Activated CD8-positive, alpha-beta memory T cell treated with anti-CD3 and anti-CD28 coated beads, Interleukin-2, amount 50 U/mL, for 1 hour (primary cell): ENCODE data around the gene TTYH1.

ENCODE experiments used
- DNase-seq: peaks from one replicate; pipeline ENCODE4 v3.0.0-alpha.2; 2020; ENCODE audit errors: extremely low read depth

TTYH1 gene

GRCh38 chr19:54392105-54392504 is 23.2 kb upstream of the TTYH1 start:
- DNase-seq = no peak

- no peak for DNase-seq
These were observed 21.9 kb upstream of the TTYH1 start for GRCh38 chr19:54393381-54393780.

GRCh38 chr19:54395685-54396084 is 19.6 kb upstream of the TTYH1 start:
- no peak for DNase-seq

- no peak for DNase-seq
These were observed 16.1 kb upstream of the TTYH1 start for GRCh38 chr19:54399189-54399588.

GRCh38 chr19:54400913-54401312 is 14.4 kb upstream of the TTYH1 start:
- DNase-seq = no peak

GRCh38 chr19:54403054-54403453 is 12.2 kb upstream of the TTYH1 start:
- no peak for DNase-seq

GRCh38 chr19:54405628-54406027 is 9.6 kb upstream of the TTYH1 start:
- no peak for DNase-seq

- no peak for DNase-seq
These were observed 7.5 kb upstream of the TTYH1 start for GRCh38 chr19:54407780-54408179.

- DNase-seq = no peak
These were observed 6.7 kb upstream of the TTYH1 start for GRCh38 chr19:54408456-54409026.

- no peak for DNase-seq
These were observed 4.2 kb upstream of the TTYH1 start for GRCh38 chr19:54411033-54411432.

- DNase-seq = no peak
These were observed 2.4 kb upstream of the TTYH1 start for GRCh38 chr19:54412877-54413276.

GRCh38 chr19:54414156-54414555 is 1.1 kb upstream of the TTYH1 start:
- DNase-seq = no peak

GRCh38 chr19:54415901-54416673 is 823 bp downstream of the TTYH1 start:
- DNase-seq = no peak

- DNase-seq = no peak
These were observed 1.6 kb downstream of the TTYH1 start for GRCh38 chr19:54416695-54417491.

- DNase-seq = no peak
These were observed 3.0 kb downstream of the TTYH1 start for GRCh38 chr19:54418030-54418929.

- no peak for DNase-seq
These were observed 3.9 kb downstream of the TTYH1 start for GRCh38 chr19:54418930-54419800.

GRCh38 chr19:54420068-54420382 is 4.8 kb downstream of the TTYH1 start:
- no peak for DNase-seq

GRCh38 chr19:54420383-54421168 is 5.3 kb downstream of the TTYH1 start:
- no peak for DNase-seq

- no peak for DNase-seq
These were observed 5.9 kb downstream of the TTYH1 start for GRCh38 chr19:54421169-54421516.

GRCh38 chr19:54421521-54421920 is 6.3 kb downstream of the TTYH1 start:
- no peak for DNase-seq
